Endothelial cell of umbilical vein (primary cell): ENCODE data around the gene DNAJC6. TPM values are rescaled to one million over a fixed set of nuclear protein-coding genes. Genes with fewer than 3 reads are reported as not detected.

Experiments used
- BruUV-seq: library from RNA; stranded (reverse); fragments of 400-500 nt; replicated peaks from 2 replicates; lab custom pipeline; 2021; lab: Mats Ljungman, UMichigan
- CTCF ChIA-PET: fragments of 300-600, 350-600 bp; sonication (Branson Sonifier 250); formaldehyde crosslinking; loops from one replicate; lab custom pipeline; 2021; ENCODE audit warnings: antibody characterized with exemption, inconsistent platforms; lab: Charles Lee
- POLR2A ChIA-PET: fragments of 300-600, 350-600 bp; sonication (Branson Sonifier 250); formaldehyde crosslinking; loops from one replicate; lab custom pipeline; 2021; ENCODE audit warnings: antibody characterized with exemption, inconsistent platforms; lab: Charles Lee
- DNase-seq: peaks from one replicate; pipeline ENCODE4 v3.0.0-alpha.2; 2011; ENCODE audit warnings: low read depth, low spot score
- FAIRE-seq: peaks from 2 replicates; lab custom pipeline; 2011; peaks lifted over from hg19 to GRCh38; lab: Jason Lieb, UNC
- H2AFZ ChIP-seq: 2 replicates; pipeline ENCODE4 v1.6.0; 2012; ENCODE audit warnings: low read depth, low read length, control low read depth, inconsistent platforms
- H3K27ac ChIP-seq: 2 replicates; pipeline ENCODE4 v1.5.1; 2011; ENCODE audit warnings: low read depth, mild to moderate bottlenecking, control low read depth, low read length, moderate library complexity; ENCODE audit not compliant: insufficient read depth
- H3K27me3 ChIP-seq, 2 experiments: 2 replicates each; pipeline versions ENCODE4 v1.6.0 to v1.6.1; 2011; ENCODE audit warnings: low read length in 2 of 2, mixed read lengths in 1 of 2; ENCODE audit not compliant: control insufficient read depth in 2 of 2, insufficient read depth in 2 of 2
- H3K36me3 ChIP-seq, 2 experiments: 2 replicates in 1 of 2; 3 replicates in 1 of 2; pipeline ENCODE4 v1.5.1; 2011; ENCODE audit warnings: low read length in 2 of 2, mild to moderate bottlenecking in 1 of 2, moderate library complexity in 1 of 2; ENCODE audit not compliant: control insufficient read depth in 2 of 2, insufficient read depth in 2 of 2; ENCODE audit errors: extremely low read depth in 1 of 2
- H3K4me1 ChIP-seq: 3 replicates; pipeline ENCODE4 v1.5.1; 2011; ENCODE audit warnings: mild to moderate bottlenecking, low read length; ENCODE audit not compliant: control insufficient read depth, insufficient read depth; ENCODE audit errors: extremely low read depth
- H3K4me2 ChIP-seq: 2 replicates; pipeline ENCODE4 v1.6.1; 2011; ENCODE audit warnings: low read length, control low read depth, mixed read lengths; ENCODE audit not compliant: insufficient read depth
- H3K4me3 ChIP-seq, 3 experiments: fragments of 200-600 bp in 1 of 3; sonication (generic), shearing (Covaris generic) in 1 of 3; replicated peaks in 1 of 3; 2 replicates each; pipeline ENCODE4 v1.5.1; 2011 to 2016; ENCODE audit warnings: control low read depth in 3 of 3, low read length in 3 of 3, mild to moderate bottlenecking in 2 of 3, inconsistent platforms in 1 of 3, low read depth in 1 of 3, moderate library complexity in 1 of 3; ENCODE audit not compliant: insufficient read depth in 1 of 3
- H3K79me2 ChIP-seq: 2 replicates; pipeline ENCODE4 v1.6.0; 2012; ENCODE audit warnings: low read length, inconsistent platforms; ENCODE audit not compliant: control insufficient read depth, insufficient read depth
- H3K9ac ChIP-seq: replicated peaks from 2 replicates; pipeline ENCODE3; 2011; ENCODE audit warnings: low read length, control low read depth; ENCODE audit not compliant: insufficient read depth; ENCODE audit errors: extremely low read depth
- H3K9me1 ChIP-seq: replicated peaks from 3 replicates; pipeline ENCODE4 v1.6.0; 2011; ENCODE audit warnings: mild to moderate bottlenecking, low read length; ENCODE audit not compliant: control insufficient read depth, insufficient read depth; ENCODE audit errors: extremely low read depth
- H3K9me3 ChIP-seq: replicated peaks from 2 replicates; pipeline ENCODE4 v1.5.1; 2012; ENCODE audit warnings: low read length, inconsistent platforms; ENCODE audit not compliant: control insufficient read depth, insufficient read depth
- H4K20me1 ChIP-seq: replicated peaks from 2 replicates; pipeline ENCODE3; 2011; ENCODE audit warnings: mild to moderate bottlenecking, low read length; ENCODE audit not compliant: control insufficient read depth, insufficient read depth; ENCODE audit errors: extremely low read depth
- EZH2 ChIP-seq: IDR thresholded peaks from 2 replicates; pipeline ENCODE4 v1.6.1; 2012; ENCODE audit warnings: borderline replicate concordance, low read depth, mild to moderate bottlenecking, moderate library complexity, low read length, inconsistent platforms; ENCODE audit not compliant: severe bottlenecking
- FOS ChIP-seq: IDR thresholded peaks from 2 replicates; pipeline ENCODE4 v1.6.1; 2011; ENCODE audit warnings: mild to moderate bottlenecking, low read length, moderate library complexity, borderline replicate concordance; ENCODE audit not compliant: insufficient read depth
- GATA2 ChIP-seq: IDR thresholded peaks from 2 replicates; pipeline ENCODE4 v1.7.0; 2011; ENCODE audit warnings: low read depth, mild to moderate bottlenecking, moderate library complexity, mixed read lengths, low read length; ENCODE audit not compliant: insufficient read length, insufficient read depth
- JUN ChIP-seq: IDR thresholded peaks from 2 replicates; pipeline ENCODE4 v1.6.1; 2011; ENCODE audit warnings: borderline replicate concordance, low read depth; ENCODE audit not compliant: insufficient read length, insufficient read depth
- MYC ChIP-seq: IDR thresholded peaks from one replicate; pipeline ENCODE4 v1.6.1; 2011; ENCODE audit warnings: mild to moderate bottlenecking, low read depth, low read length
- POLR2A ChIP-seq: IDR thresholded peaks from 2 replicates; pipeline ENCODE4 v1.6.1; 2012; ENCODE audit warnings: low read depth, mild to moderate bottlenecking, control low read depth, low read length
- POLR2AphosphoS5 ChIP-seq: IDR thresholded peaks from 2 replicates; pipeline ENCODE4 v1.6.1; 2012; ENCODE audit warnings: low read depth, mild to moderate bottlenecking, control low read depth, low read length, moderate library complexity; ENCODE audit not compliant: insufficient read depth
- dilution Hi-C: fragments of 300-500 bp; cut with MboI; formaldehyde crosslinking; loops from one replicate; pipeline ENCODE4 v1.15.0; 2019; ENCODE audit warnings: low sequenced_read_pairs; ENCODE audit not compliant: extremely low pct_ligation_motif_present
- intact Hi-C: fragments of 100-400 bp; cut with micrococcal nuclease; formaldehyde crosslinking; loops from one replicate; pipeline ENCODE4 v1.10.0; 2022
- polyA plus RNA-seq, 4 experiments: library from polyadenylated mRNA; depleted of rRNA in 3 of 4; stranded (reverse) in 3 of 4; unstranded in 1 of 4; fragments of >200 nt; gene quantifications; 2 replicates each; pipeline versions ENCODE4 v1.2.1 to v1.2.3, GENCODE V29; 2011 to 2012; ENCODE audit warnings: missing spikeins in 1 of 4
- total RNA-seq: library from RNA; stranded (reverse); gene quantifications from 2 replicates; pipeline ENCODE4 v1.2.3, GENCODE V29; 2021
- TF ChIP-seq, protein P1 (sequence below), 2 donors: IDR thresholded peaks; 1 replicate in 1 of 2; 2 replicates in 1 of 2; pipeline ENCODE4 v1.5.1; 2011; ENCODE audit warnings: low read length in 2 of 2, mild to moderate bottlenecking in 2 of 2, moderate library complexity in 2 of 2, control low read depth in 1 of 2, inconsistent platforms in 1 of 2, low read depth in 1 of 2; ENCODE audit not compliant: insufficient read depth in 1 of 2; ENCODE audit errors: extremely low read depth in 1 of 2
- TF ChIP-seq, protein P2 (sequence below): IDR thresholded peaks from 2 replicates; pipeline ENCODE4 v1.6.1; 2011; ENCODE audit not compliant: insufficient read depth, insufficient read length

Gene DNAJC6
- total and polyA plus RNA-seq, 2 donors (not counting 3 experiments of a cell fraction or from before 2014, with no cell fraction given): 2.3 to 4.9 TPM

DNA sequence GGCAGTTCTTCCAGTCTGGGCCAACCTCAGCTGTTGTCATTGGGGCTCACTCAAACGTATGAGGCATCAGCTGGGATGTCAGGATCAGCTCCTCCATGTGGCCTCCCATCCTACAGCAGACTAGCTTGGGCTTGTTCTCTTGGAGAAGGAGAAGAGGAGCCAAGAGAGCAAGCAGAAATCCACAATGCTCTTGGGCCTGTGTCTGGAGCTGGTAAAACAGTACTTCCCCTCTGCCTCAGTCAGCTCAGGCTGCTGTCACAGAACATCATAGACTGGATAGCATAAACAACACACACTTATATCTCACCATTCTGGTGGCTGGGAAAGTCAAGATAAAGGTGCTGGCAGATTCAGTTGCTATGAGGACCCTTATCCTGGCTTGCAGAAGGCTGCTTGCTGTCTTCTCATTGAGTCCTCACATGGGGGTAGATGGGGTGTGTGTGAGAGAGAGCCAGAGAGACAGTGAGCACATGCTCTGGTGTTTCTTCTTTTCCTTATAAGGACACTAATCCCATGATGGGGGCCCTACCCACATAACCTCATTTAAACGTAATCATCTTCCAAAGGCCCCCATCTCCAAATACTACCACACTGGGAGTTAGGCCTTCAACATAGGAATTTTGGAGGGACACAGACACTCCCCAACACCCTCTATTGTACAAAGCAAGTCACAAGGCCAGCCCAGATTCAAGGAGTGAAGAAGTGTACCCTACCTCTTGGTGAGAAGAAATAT, 16.3 kb upstream of the DNAJC6 start:
- no peaks in the 10 kb centered on the region for H3K27me3 ChIP-seq
- no peak overlapping the region for H3K4me2 ChIP-seq
- H3K4me1 ChIP-seq: no peaks in the 10 kb centered on the region
- H3K79me2 ChIP-seq: no peaks in the 10 kb centered on the region
- DNase-seq (no peak), FAIRE-seq (no peak)
- no peaks in the 10 kb centered on the region for H3K9me3 ChIP-seq
- ChIA-PET CTCF (interaction anchor here (0.6 kb wide), 1 partner anchor 71 kb away, joined by 3 read pairs; no protein-coding TSS in a partner anchor), POLR2A (no interaction called here)
- H3K27ac ChIP-seq: no peak overlapping the region
- H3K9me1 ChIP-seq: no peaks in the 10 kb centered on the region
- intact Hi-C loops: no loop called here
- no peak for TF ChIP-seq POLR2A
- TF ChIP-seq MYC: no peak
- TF ChIP-seq GATA2: no peak
- TF ChIP-seq, protein P1, sequence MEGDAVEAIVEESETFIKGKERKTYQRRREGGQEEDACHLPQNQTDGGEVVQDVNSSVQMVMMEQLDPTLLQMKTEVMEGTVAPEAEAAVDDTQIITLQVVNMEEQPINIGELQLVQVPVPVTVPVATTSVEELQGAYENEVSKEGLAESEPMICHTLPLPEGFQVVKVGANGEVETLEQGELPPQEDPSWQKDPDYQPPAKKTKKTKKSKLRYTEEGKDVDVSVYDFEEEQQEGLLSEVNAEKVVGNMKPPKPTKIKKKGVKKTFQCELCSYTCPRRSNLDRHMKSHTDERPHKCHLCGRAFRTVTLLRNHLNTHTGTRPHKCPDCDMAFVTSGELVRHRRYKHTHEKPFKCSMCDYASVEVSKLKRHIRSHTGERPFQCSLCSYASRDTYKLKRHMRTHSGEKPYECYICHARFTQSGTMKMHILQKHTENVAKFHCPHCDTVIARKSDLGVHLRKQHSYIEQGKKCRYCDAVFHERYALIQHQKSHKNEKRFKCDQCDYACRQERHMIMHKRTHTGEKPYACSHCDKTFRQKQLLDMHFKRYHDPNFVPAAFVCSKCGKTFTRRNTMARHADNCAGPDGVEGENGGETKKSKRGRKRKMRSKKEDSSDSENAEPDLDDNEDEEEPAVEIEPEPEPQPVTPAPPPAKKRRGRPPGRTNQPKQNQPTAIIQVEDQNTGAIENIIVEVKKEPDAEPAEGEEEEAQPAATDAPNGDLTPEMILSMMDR (IDR thresholded peaks at IDR 0.05; ENCODE audit: extremely low read depth in 1 of 2, insufficient read depth in 1 of 2, low read depth in 1 of 2, low read length in 2 of 2): no peak
- TF ChIP-seq EZH2: no peak
- TF ChIP-seq, protein P2, sequence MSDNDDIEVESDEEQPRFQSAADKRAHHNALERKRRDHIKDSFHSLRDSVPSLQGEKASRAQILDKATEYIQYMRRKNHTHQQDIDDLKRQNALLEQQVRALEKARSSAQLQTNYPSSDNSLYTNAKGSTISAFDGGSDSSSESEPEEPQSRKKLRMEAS: no peak
- TF ChIP-seq POLR2AphosphoS5: no peak
- no peak for TF ChIP-seq JUN
- TF ChIP-seq FOS: no peak
- no peak overlapping the region for H2AFZ ChIP-seq
- dilution Hi-C loops: no loop called here
- H4K20me1 ChIP-seq: no peaks in the 10 kb centered on the region
- no peaks in the 10 kb centered on the region for H3K36me3 ChIP-seq
- H3K4me3 ChIP-seq: no peak overlapping the region
- no TSS peak for BruUV-seq
- no peak overlapping the region for H3K9ac ChIP-seq
